Glutamatergic neuron (in vitro differentiated cells): ENCODE measurements around the gene IKBKE. TPM values are rescaled to one million over a fixed set of nuclear protein-coding genes. Genes with fewer than 3 reads are reported as not detected.

Experiments used
- DNase-seq: peaks from one replicate; pipeline ENCODE4 v3.0.0; 2022
- H3K27ac Mint-ChIP-seq: one replicate; pipeline ENCODE4 v1.8.0; 2020; ENCODE audit warnings: mild to moderate bottlenecking, mixed read lengths, inconsistent platforms; ENCODE audit not compliant: unreplicated experiment
- H3K27me3 Mint-ChIP-seq: one replicate; pipeline ENCODE4 v1.8.0; 2020; ENCODE audit warnings: mild to moderate bottlenecking, moderate library complexity, mixed read lengths, inconsistent platforms; ENCODE audit not compliant: unreplicated experiment
- H3K36me3 Mint-ChIP-seq: one replicate; pipeline ENCODE4 v1.8.0; 2020; ENCODE audit warnings: mild to moderate bottlenecking, mixed read lengths, inconsistent platforms; ENCODE audit not compliant: unreplicated experiment
- H3K4me1 Mint-ChIP-seq: one replicate; pipeline ENCODE4 v1.8.0; 2020; ENCODE audit warnings: mild to moderate bottlenecking, low read depth, mixed read lengths, inconsistent platforms; ENCODE audit not compliant: unreplicated experiment
- H3K4me3 Mint-ChIP-seq: one replicate; pipeline ENCODE4 v1.8.0; 2020; ENCODE audit warnings: mild to moderate bottlenecking, mixed read lengths, inconsistent platforms; ENCODE audit not compliant: unreplicated experiment
- H3K9me3 Mint-ChIP-seq: one replicate; pipeline ENCODE4 v1.8.0; 2020; ENCODE audit warnings: mild to moderate bottlenecking, moderate library complexity, mixed read lengths, inconsistent platforms; ENCODE audit not compliant: unreplicated experiment
- total RNA-seq: library from RNA; stranded (reverse); fragmentation: NEBNext Ultra II Directional; extraction: Animal tissue kit (Norgen Biotek cat#: 25700); gene quantifications from one replicate; pipeline ENCODE4 v1.2.1, GENCODE V29; 2021; ENCODE audit not compliant: unreplicated experiment
- TF ChIP-seq, protein P1 (sequence below): fragments of 200-600 bp; sonication (generic); IDR thresholded peaks from one replicate; pipeline ENCODE4 v1.5.0; 2021; ENCODE audit not compliant: partially characterized antibody, unreplicated experiment

IKBKE gene
- total RNA-seq, 1 donor from 2014 or later, result 0.20 TPM

DNA sequence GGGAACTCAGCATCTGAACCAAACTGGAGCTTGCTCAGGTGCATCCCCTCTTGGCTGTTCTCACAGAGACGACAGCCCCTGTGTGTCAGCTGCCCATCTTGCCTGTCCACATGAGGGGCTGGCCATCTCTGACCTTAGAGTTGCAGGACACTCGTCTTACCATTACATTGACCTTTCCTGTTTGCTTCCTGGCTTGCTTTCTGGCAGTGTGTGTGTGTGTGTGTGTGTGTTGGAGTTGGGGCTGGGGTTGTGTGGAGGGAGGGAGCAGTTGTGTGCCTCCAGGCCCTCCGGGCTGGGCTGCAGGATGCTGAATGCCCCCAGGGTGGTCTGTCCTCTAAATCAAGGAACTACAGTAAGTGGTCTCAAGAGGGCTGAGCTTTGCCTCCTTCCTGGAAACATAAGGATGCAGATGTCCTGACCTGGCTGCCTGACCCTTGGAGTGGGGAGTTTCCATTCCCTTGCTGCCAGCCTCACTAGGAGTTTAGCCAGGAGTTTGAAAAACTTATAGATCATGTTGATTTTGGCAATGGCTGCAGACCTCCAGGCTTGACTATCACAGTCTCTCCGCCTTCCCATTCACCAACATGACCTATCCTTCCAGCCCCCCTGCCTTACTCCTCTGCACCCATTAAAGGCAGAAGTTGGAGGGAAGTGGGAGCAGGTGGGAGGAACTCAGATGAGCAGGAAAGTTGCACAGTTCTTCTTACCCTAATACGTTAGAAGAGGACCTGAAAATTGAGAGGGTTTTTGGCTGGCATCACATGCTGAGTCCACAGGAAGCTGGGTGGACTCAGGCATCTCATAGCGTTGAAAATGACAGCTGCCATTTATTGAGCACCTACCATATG is 56.0 kb downstream of the IKBKE start:
- TF ChIP-seq, protein P1, sequence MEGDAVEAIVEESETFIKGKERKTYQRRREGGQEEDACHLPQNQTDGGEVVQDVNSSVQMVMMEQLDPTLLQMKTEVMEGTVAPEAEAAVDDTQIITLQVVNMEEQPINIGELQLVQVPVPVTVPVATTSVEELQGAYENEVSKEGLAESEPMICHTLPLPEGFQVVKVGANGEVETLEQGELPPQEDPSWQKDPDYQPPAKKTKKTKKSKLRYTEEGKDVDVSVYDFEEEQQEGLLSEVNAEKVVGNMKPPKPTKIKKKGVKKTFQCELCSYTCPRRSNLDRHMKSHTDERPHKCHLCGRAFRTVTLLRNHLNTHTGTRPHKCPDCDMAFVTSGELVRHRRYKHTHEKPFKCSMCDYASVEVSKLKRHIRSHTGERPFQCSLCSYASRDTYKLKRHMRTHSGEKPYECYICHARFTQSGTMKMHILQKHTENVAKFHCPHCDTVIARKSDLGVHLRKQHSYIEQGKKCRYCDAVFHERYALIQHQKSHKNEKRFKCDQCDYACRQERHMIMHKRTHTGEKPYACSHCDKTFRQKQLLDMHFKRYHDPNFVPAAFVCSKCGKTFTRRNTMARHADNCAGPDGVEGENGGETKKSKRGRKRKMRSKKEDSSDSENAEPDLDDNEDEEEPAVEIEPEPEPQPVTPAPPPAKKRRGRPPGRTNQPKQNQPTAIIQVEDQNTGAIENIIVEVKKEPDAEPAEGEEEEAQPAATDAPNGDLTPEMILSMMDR, result no peak
- H3K27ac Mint-ChIP-seq, result no peak overlapping the region
- H3K27me3 Mint-ChIP-seq, result peaks cover 6% of the 10 kb centered on the region
- H3K4me1 Mint-ChIP-seq, result peaks cover 19% of the 10 kb centered on the region
- H3K9me3 Mint-ChIP-seq, result peaks cover 2% of the 10 kb centered on the region
- H3K4me3 Mint-ChIP-seq, result peak overlapping the region; percentile 1
- H3K36me3 Mint-ChIP-seq, result no peaks in the 10 kb centered on the region
- DNase-seq, result no peak

DNA sequence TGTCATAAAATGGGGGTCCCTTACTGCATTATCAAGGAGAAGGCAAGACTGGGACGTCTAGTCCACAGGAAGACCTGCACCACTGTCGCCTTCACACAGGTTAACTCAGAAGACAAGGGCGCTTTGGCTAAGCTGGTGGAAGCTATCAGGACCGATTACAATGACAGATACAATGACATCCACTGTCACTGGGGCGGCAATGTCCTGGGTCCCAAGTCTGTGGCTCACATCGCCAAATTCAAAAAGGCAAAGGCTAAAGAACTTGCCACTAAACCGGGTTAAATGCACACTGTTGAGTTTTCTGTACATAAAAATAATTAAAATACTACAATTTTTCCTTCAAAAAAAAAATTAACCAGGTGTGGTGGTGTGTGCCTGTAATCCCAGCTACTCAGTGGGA is 59.1 kb downstream of the IKBKE start:
- H3K9me3 Mint-ChIP-seq, result peaks cover 2% of the 10 kb centered on the region
- DNase-seq, result no peak
- H3K4me1 Mint-ChIP-seq, result peaks cover 12% of the 10 kb centered on the region
- H3K27ac Mint-ChIP-seq, result no peak overlapping the region
- TF ChIP-seq, protein P1, result no peak
- no peaks in the 10 kb centered on the region for H3K36me3 Mint-ChIP-seq
- no peak overlapping the region for H3K4me3 Mint-ChIP-seq
- H3K27me3 Mint-ChIP-seq, result peaks cover 6% of the 10 kb centered on the region

DNA sequence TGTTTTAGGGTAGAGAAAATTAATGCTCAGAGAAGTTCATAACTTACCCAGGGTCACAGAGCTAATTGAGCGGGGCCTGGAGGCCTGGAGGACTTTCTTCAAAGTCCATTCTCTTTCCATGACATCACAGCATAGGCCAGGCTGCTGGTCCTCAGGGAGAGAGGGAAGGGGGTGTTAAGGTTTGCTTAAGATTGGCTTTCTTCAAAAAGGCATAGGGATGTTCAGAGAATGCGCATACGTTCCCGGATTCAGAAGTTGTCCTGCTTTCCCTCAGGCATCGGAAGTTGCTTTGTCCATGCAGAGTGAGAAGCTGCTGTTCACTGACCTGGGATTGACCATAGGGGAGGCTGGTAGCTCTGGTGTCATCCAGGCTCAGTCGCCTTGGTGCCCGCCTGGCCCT is 62.1 kb downstream of the IKBKE start:
- TF ChIP-seq, protein P1, result no peak
- no peak overlapping the region for H3K27ac Mint-ChIP-seq
- H3K27me3 Mint-ChIP-seq, result peaks cover 6% of the 10 kb centered on the region
- no peaks in the 10 kb centered on the region for H3K36me3 Mint-ChIP-seq
- no peaks in the 10 kb centered on the region for H3K9me3 Mint-ChIP-seq
- H3K4me1 Mint-ChIP-seq, result no peaks in the 10 kb centered on the region
- DNase-seq, result no peak
- H3K4me3 Mint-ChIP-seq, result no peak overlapping the region

DNA sequence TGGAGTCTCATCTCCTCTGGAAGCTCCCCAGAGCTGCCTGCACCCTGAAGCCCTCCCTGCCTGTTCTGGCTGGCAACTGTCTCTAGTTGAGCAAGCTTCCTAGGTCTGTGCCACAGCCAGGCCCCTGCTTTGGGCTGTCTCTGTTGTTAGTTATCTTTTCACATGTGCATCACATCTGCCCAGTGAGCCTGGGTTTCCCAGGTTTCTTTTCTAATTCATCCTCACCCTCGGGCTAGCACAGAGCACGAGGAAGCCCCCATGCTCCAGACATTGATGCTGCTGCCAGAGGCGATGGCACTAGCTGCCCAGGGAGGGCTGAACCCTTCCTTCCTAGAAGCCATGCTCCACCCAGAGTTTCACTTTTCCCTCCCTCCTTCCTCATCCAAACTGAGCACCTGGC is 64.3 kb downstream of the IKBKE start:
- Mint-ChIP-seq H3K4me1 (no peaks in the 10 kb centered on the region), H3K36me3 (peaks cover 5% of the 10 kb centered on the region), H3K27me3 (peaks cover 6% of the 10 kb centered on the region), H3K27ac (no peak overlapping the region), H3K9me3 (no peaks in the 10 kb centered on the region), H3K4me3 (no peak overlapping the region)
- DNase-seq, result no peak
- TF ChIP-seq, protein P1, result no peak

DNA sequence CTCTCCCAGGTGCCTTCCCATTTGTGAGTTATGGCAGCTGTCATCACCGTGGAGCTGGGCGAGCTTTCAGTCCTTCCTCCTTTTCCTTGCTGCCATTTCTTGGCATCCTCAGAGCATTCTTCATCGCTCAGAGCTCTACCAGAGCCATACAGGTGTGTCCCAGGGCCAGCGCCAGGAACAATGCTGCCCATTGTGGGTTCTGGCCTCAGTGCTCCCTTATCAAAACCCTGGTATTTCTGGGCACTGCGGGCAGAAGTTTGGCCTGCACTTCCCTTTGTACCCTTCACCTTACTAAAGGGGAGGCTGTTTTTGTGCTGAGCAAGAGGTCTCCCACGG is 65.5 kb downstream of the IKBKE start:
- Mint-ChIP-seq H3K36me3 (peaks cover 5% of the 10 kb centered on the region), H3K4me1 (peaks cover 2% of the 10 kb centered on the region)

More for the DNA sequence above, 65.5 kb downstream of the IKBKE start:
- no peak for DNase-seq
- TF ChIP-seq, protein P1, result no peak
- H3K27ac Mint-ChIP-seq, result no peak overlapping the region
- no peak overlapping the region for H3K4me3 Mint-ChIP-seq
- no peaks in the 10 kb centered on the region for H3K9me3 Mint-ChIP-seq
- H3K27me3 Mint-ChIP-seq, result peaks cover 6% of the 10 kb centered on the region
